ENCODE measurements around the gene SLC25A52. TPM values are rescaled to one million over a fixed set of nuclear protein-coding genes. Genes with fewer than 3 reads are reported as not detected.

SLC25A52 gene
- total RNA-seq, 4 donors from 2014 or later = 0.83 TPM; not detected in 3

- TF ChIP-seq POLR2AphosphoS5 (IDR thresholded peaks at IDR 0.05) (no peak), CTCF (IDR thresholded peaks at IDR 0.05) (no peak), EP300 (IDR thresholded peaks at IDR 0.05) (no peak), POLR2A (IDR thresholded peaks at IDR 0.05; ENCODE audit: low read depth) (no peak)
- H3K4me3 ChIP-seq = no peak overlapping the region
- peaks cover 0 to 27% (median 15%) of the 10 kb centered on the region in 4 donors for H3K9me3 ChIP-seq
- no peak for DNase-seq (ENCODE audit: extremely low spot score)
- H3K36me3 ChIP-seq = no peaks in the 10 kb centered on the region
- no peak overlapping the region for H3K27ac ChIP-seq (replicated peaks in 1 of 4)
- no peaks in the 10 kb centered on the region for H3K27me3 ChIP-seq
- intact Hi-C loops (cut with DNase I) = no loop called here
- no peaks in the 10 kb centered on the region for H3K4me1 ChIP-seq
Measured at GRCh38 chr18:31778391-31778950, 17.8 kb upstream of the SLC25A52 start.

GRCh38 chr18:31776093-31776492 lies 15.4 kb upstream of the SLC25A52 start:
- no peak for TF ChIP-seq EP300 (IDR thresholded peaks at IDR 0.05)
- no peak for TF ChIP-seq CTCF (IDR thresholded peaks at IDR 0.05)
- TF ChIP-seq POLR2A (IDR thresholded peaks at IDR 0.05; ENCODE audit: low read depth) = no peak
- TF ChIP-seq POLR2AphosphoS5 (IDR thresholded peaks at IDR 0.05) = no peak
- intact Hi-C loops (cut with DNase I) = no loop called here
- Histone ChIP-seq H3K4me1 (no peaks in the 10 kb centered on the region), H3K27ac (replicated peaks in 1 of 4) (no peak overlapping the region), H3K9me3 (peaks cover 0 to 27% (median 15%) of the 10 kb centered on the region in 4 donors), H3K27me3 (no peaks in the 10 kb centered on the region), H3K4me3 (no peak overlapping the region), H3K36me3 (no peaks in the 10 kb centered on the region)
- 85% methylated on average over 9 of the region's 9 CpGs for WGBS
- DNase-seq (ENCODE audit: extremely low spot score) = no peak

- H3K27me3 ChIP-seq = no peaks in the 10 kb centered on the region
- no peaks in the 10 kb centered on the region for H3K4me1 ChIP-seq
- no peak for DNase-seq (ENCODE audit: extremely low spot score)
- H3K27ac ChIP-seq (replicated peaks in 1 of 4) = no peak overlapping the region
- H3K9me3 ChIP-seq = peaks cover 0 to 23% (median 15%) of the 10 kb centered on the region in 4 donors
- H3K4me3 ChIP-seq = no peak overlapping the region
- no peaks in the 10 kb centered on the region for H3K36me3 ChIP-seq
- intact Hi-C loops (cut with DNase I) = no loop called here
- WGBS = 91% methylated on average over 5 of the region's 5 CpGs
- TF ChIP-seq POLR2AphosphoS5 (IDR thresholded peaks at IDR 0.05) (no peak), EP300 (IDR thresholded peaks at IDR 0.05) (no peak), POLR2A (IDR thresholded peaks at IDR 0.05; ENCODE audit: low read depth) (no peak), CTCF (IDR thresholded peaks at IDR 0.05) (no peak)
Measured at GRCh38 chr18:31774962-31775361, 14.3 kb upstream of the SLC25A52 start.

- H3K36me3 ChIP-seq = no peaks in the 10 kb centered on the region
- peaks cover 0 to 18% (median 13%) of the 10 kb centered on the region in 4 donors for H3K9me3 ChIP-seq
- no peaks in the 10 kb centered on the region for H3K4me1 ChIP-seq
- H3K4me3 ChIP-seq = no peak overlapping the region
- intact Hi-C loops (cut with DNase I) = no loop called here
- H3K27ac ChIP-seq (replicated peaks in 1 of 4) = no peak overlapping the region
- H3K27me3 ChIP-seq = no peaks in the 10 kb centered on the region
- no peak for DNase-seq (ENCODE audit: extremely low spot score)
- 69% methylated on average over 2 of the region's 2 CpGs for WGBS
- TF ChIP-seq POLR2AphosphoS5 (IDR thresholded peaks at IDR 0.05) = no peak
- no peak for TF ChIP-seq CTCF (IDR thresholded peaks at IDR 0.05)
- TF ChIP-seq POLR2A (IDR thresholded peaks at IDR 0.05; ENCODE audit: low read depth) = no peak
- no peak for TF ChIP-seq EP300 (IDR thresholded peaks at IDR 0.05)
Measured at GRCh38 chr18:31774477-31774785, 13.8 kb upstream of the SLC25A52 start.

Measured in esophagus muscularis mucosa (tissue), 4 donors.